GM06990 (cell line): Measurements from ENCODE around the gene ANKRD60.

Experiments used
- DNase-seq: peaks from one replicate; pipeline ENCODE4 v3.0.0-alpha.2; 2011; ENCODE audit not compliant: insufficient read length; ENCODE audit errors: extremely low read depth
- H3K27me3 ChIP-seq: replicated peaks from 2 replicates; pipeline ENCODE4 v1.6.0; 2011; ENCODE audit warnings: low read length; ENCODE audit not compliant: control insufficient read depth, insufficient read depth
- H3K36me3 ChIP-seq: 2 replicates; pipeline ENCODE4 v1.5.1; 2011; ENCODE audit warnings: low read length; ENCODE audit not compliant: control insufficient read depth, insufficient read depth
- H3K4me3 ChIP-seq: replicated peaks from 2 replicates; pipeline ENCODE4 v1.5.1; 2011; ENCODE audit warnings: low read depth, mild to moderate bottlenecking, control low read depth, low read length
- TF ChIP-seq, protein P1 (sequence below): IDR thresholded peaks from 2 replicates; pipeline ENCODE4 v1.5.1; 2011; ENCODE audit warnings: low read length, control low read depth, mild to moderate bottlenecking, inconsistent platforms; ENCODE audit not compliant: insufficient read depth, poor library complexity, severe bottlenecking

ANKRD60 gene

DNA sequence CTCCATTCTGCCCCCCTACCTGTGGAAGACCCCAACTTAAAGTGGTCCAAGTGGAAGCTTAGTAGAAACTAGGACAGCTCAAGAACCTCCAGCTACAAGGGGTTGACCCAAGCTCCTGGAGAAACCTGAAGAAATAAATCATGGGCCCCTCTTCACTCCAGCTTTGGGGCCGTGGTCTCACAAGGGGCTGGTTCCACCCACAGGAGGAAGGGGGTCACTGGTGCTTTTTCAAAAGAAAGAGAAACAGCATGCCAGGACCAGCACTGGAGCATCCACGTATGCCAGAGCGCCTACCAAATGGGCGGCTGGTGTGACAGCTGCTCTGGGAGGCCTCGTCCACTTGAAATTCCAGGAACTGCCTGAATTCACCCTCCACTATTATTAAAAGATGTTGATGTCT is 14.4 kb upstream of the ANKRD60 start:
- Histone ChIP-seq H3K4me3 (no peak overlapping the region), H3K36me3 (peaks cover 4% of the 10 kb centered on the region), H3K27me3 (no peaks in the 10 kb centered on the region)
- TF ChIP-seq, protein P1, sequence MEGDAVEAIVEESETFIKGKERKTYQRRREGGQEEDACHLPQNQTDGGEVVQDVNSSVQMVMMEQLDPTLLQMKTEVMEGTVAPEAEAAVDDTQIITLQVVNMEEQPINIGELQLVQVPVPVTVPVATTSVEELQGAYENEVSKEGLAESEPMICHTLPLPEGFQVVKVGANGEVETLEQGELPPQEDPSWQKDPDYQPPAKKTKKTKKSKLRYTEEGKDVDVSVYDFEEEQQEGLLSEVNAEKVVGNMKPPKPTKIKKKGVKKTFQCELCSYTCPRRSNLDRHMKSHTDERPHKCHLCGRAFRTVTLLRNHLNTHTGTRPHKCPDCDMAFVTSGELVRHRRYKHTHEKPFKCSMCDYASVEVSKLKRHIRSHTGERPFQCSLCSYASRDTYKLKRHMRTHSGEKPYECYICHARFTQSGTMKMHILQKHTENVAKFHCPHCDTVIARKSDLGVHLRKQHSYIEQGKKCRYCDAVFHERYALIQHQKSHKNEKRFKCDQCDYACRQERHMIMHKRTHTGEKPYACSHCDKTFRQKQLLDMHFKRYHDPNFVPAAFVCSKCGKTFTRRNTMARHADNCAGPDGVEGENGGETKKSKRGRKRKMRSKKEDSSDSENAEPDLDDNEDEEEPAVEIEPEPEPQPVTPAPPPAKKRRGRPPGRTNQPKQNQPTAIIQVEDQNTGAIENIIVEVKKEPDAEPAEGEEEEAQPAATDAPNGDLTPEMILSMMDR = no peak
- no peak for DNase-seq

- no peaks in the 10 kb centered on the region for H3K27me3 ChIP-seq
- DNase-seq = no peak
- TF ChIP-seq, protein P1 = no peak
- peaks cover 2% of the 10 kb centered on the region for H3K36me3 ChIP-seq
- H3K4me3 ChIP-seq = no peak overlapping the region
These were observed 13.5 kb upstream of the ANKRD60 start for GRCh38 chr20:58241766-58242465.

DNA sequence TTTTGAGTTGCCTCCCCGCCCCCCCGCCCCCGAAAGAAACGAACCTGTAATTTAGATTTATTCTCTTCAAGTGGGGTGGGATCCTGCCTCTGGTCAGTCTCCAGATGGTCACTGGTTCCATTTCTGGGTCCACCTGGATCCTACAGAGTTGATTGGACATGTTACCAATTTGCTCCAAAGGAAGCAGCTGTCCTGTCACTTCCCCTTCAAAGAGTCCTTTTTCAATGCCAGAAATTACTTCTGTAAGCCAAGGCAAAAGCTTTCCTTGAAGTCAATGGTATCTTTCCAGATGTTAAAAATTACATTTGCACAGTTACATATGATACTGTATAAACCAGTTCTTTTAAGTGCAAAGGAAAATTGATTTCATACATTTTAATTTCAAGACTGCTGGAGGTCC is 12.0 kb upstream of the ANKRD60 start:
- H3K27me3 ChIP-seq = no peaks in the 10 kb centered on the region
- TF ChIP-seq, protein P1 = no peak
- no peaks in the 10 kb centered on the region; the same call in none of the 2 replicates for H3K36me3 ChIP-seq
- DNase-seq = no peak
- H3K4me3 ChIP-seq = no peak overlapping the region

GRCh38 chr20:58239216-58239615 is 10.8 kb upstream of the ANKRD60 start:
- Histone ChIP-seq H3K4me3 (no peak overlapping the region), H3K27me3 (no peaks in the 10 kb centered on the region), H3K36me3 (peaks cover 2% of the 10 kb centered on the region)
- TF ChIP-seq, protein P1 = no peak
- DNase-seq = no peak

GRCh38 chr20:58238490-58238889 is 10.0 kb upstream of the ANKRD60 start:
- no peak for DNase-seq
- TF ChIP-seq, protein P1 = no peak
- Histone ChIP-seq H3K27me3 (no peaks in the 10 kb centered on the region), H3K36me3 (peaks cover 2% of the 10 kb centered on the region), H3K4me3 (no peak overlapping the region)
